Measurements from ENCODE around the gene CD2AP. TPM values are rescaled to one million over a fixed set of nuclear protein-coding genes. Genes with fewer than 3 reads are reported as not detected.

Gene CD2AP
- total RNA-seq, 1 donor from 2014 or later = 68.8 TPM

- no peak overlapping the region for H2AFZ ChIP-seq (ENCODE audit: low read depth, low read length)
- Mint-ChIP-seq H3K36me3 (ENCODE audit: low read depth, unreplicated experiment) (no peaks in the 10 kb centered on the region), H3K27ac (ENCODE audit: unreplicated experiment) (no peak overlapping the region), H3K9me3 (ENCODE audit: unreplicated experiment) (peaks cover 2% of the 10 kb centered on the region), H3K27me3 (ENCODE audit: low read depth, unreplicated experiment) (no peaks in the 10 kb centered on the region), H3K4me3 (ENCODE audit: unreplicated experiment) (no peak overlapping the region), H3K4me1 (ENCODE audit: low read depth, unreplicated experiment) (no peaks in the 10 kb centered on the region)
- TF ChIP-seq EZH2 (IDR thresholded peaks at IDR 0.05; ENCODE audit: insufficient read depth, low read length) (no peak), CTCF (IDR thresholded peaks at IDR 0.05; ENCODE audit: insufficient read depth, low read depth, low read length) (no peak)
- no peaks in the 10 kb centered on the region for H3K36me3 ChIP-seq (ENCODE audit: insufficient read depth, low read length)
- no peaks in the 10 kb centered on the region for H3K4me1 ChIP-seq (ENCODE audit: insufficient read depth, low read length)
- H3K9me3 ChIP-seq (ENCODE audit: insufficient read depth, low read depth, low read length) = no peaks in the 10 kb centered on the region
- no peak overlapping the region for H3K9ac ChIP-seq (ENCODE audit: low read length)
- no peaks in the 10 kb centered on the region for H4K20me1 ChIP-seq (ENCODE audit: insufficient read depth, low read length)
- no peaks in the 10 kb centered on the region for H3K27me3 ChIP-seq (ENCODE audit: insufficient read depth, low read length)
- FAIRE-seq = no peak
- no peak for DNase-seq (ENCODE audit: low read depth)
- H3K4me2 ChIP-seq (ENCODE audit: low read length) = no peak overlapping the region
- no peak overlapping the region for H3K4me3 ChIP-seq (ENCODE audit: insufficient read depth, low read depth, low read length)
- H3K27ac ChIP-seq (ENCODE audit: low read depth, low read length) = no peak overlapping the region
- peaks cover 11% of the 10 kb centered on the region for H3K79me2 ChIP-seq (ENCODE audit: insufficient read depth, low read length)
These were observed 3.7 kb upstream of the CD2AP start for GRCh38 chr6:47473791-47474346.

GRCh38 chr6:47475319-47475816, 2.2 kb upstream of the CD2AP start:
- Mint-ChIP-seq H3K27me3 (ENCODE audit: low read depth, unreplicated experiment) (no peaks in the 10 kb centered on the region), H3K27ac (ENCODE audit: unreplicated experiment) (no peak overlapping the region), H3K4me1 (ENCODE audit: low read depth, unreplicated experiment) (no peaks in the 10 kb centered on the region), H3K36me3 (ENCODE audit: low read depth, unreplicated experiment) (no peaks in the 10 kb centered on the region), H3K9me3 (ENCODE audit: unreplicated experiment) (peaks cover 2% of the 10 kb centered on the region), H3K4me3 (ENCODE audit: unreplicated experiment) (no peak overlapping the region)
- no peaks in the 10 kb centered on the region for H3K9me3 ChIP-seq (ENCODE audit: insufficient read depth, low read depth, low read length)
- H3K4me2 ChIP-seq (ENCODE audit: low read length) = no peak overlapping the region
- H3K36me3 ChIP-seq (ENCODE audit: insufficient read depth, low read length) = no peaks in the 10 kb centered on the region
- no peaks in the 10 kb centered on the region for H3K4me1 ChIP-seq (ENCODE audit: insufficient read depth, low read length)
- H3K27me3 ChIP-seq (ENCODE audit: insufficient read depth, low read length) = no peaks in the 10 kb centered on the region
- H3K27ac ChIP-seq (ENCODE audit: low read depth, low read length) = no peak overlapping the region
- H4K20me1 ChIP-seq (ENCODE audit: insufficient read depth, low read length) = peaks cover 2% of the 10 kb centered on the region
- H3K79me2 ChIP-seq (ENCODE audit: insufficient read depth, low read length) = peaks cover 26% of the 10 kb centered on the region
- no peak overlapping the region for H3K4me3 ChIP-seq (ENCODE audit: insufficient read depth, low read depth, low read length)
- TF ChIP-seq CTCF (IDR thresholded peaks at IDR 0.05; ENCODE audit: insufficient read depth, low read depth, low read length) = no peak
- no peak for TF ChIP-seq EZH2 (IDR thresholded peaks at IDR 0.05; ENCODE audit: insufficient read depth, low read length)
- H2AFZ ChIP-seq (ENCODE audit: low read depth, low read length) = no peak overlapping the region
- DNase-seq (ENCODE audit: low read depth) (no peak), FAIRE-seq (no peak)
- H3K9ac ChIP-seq (ENCODE audit: low read length) = no peak overlapping the region

DNA sequence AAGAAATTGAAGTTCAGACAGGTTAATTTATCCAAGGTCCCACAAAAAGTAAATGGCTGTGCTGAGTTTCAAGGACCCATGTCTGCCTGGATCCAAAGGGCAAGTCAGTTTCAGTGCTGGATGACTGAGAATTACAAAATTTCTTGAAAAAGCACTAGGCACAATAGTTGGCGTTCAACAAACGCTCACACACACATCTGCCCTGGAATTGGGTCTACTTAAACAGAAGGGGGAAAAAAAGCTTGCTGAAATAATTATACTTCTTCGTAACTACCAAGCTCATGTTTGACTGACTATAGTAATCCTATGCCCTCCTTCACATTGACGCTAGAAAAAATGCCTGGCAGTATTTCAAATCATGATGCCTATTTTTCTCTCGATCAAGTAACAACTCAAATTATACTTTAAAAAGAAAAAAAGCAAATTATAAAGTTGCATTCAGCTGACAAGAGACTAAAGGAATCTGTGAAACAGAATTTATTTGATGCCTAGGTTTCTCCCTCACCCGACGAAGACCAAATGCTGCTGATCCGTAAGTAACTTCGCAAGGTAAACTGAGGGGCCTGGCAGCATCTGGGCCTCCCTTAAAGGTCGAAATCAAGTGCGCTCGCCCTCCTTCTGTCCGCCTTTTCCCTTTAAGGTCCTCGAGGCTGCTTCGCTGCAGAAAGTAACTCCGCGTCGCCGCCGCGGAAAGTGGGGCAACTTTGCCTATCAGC, 650 bp upstream of the CD2AP start:
- H3K27me3 ChIP-seq (ENCODE audit: insufficient read depth, low read length) = no peaks in the 10 kb centered on the region
- H3K9ac ChIP-seq (ENCODE audit: low read length) = peak overlapping the region; percentile 95
- H3K9me3 ChIP-seq (ENCODE audit: insufficient read depth, low read depth, low read length) = no peaks in the 10 kb centered on the region
- FAIRE-seq (peak; percentile 55), DNase-seq (ENCODE audit: low read depth) (no peak)
- H3K4me1 ChIP-seq (ENCODE audit: insufficient read depth, low read length) = no peaks in the 10 kb centered on the region
- peaks cover 7% of the 10 kb centered on the region for H3K4me1 Mint-ChIP-seq (ENCODE audit: low read depth, unreplicated experiment)
- peak overlapping the region; percentile 93 for H3K27ac ChIP-seq (ENCODE audit: low read depth, low read length)
- H3K36me3 Mint-ChIP-seq (ENCODE audit: low read depth, unreplicated experiment) = no peaks in the 10 kb centered on the region
- H2AFZ ChIP-seq (ENCODE audit: low read depth, low read length) = peak overlapping the region; percentile 91
- H3K79me2 ChIP-seq (ENCODE audit: insufficient read depth, low read length) = peaks cover 41% of the 10 kb centered on the region
- H3K36me3 ChIP-seq (ENCODE audit: insufficient read depth, low read length) = no peaks in the 10 kb centered on the region
- no peaks in the 10 kb centered on the region for H3K27me3 Mint-ChIP-seq (ENCODE audit: low read depth, unreplicated experiment)
- TF ChIP-seq CTCF (IDR thresholded peaks at IDR 0.05; ENCODE audit: insufficient read depth, low read depth, low read length) (no peak), EZH2 (IDR thresholded peaks at IDR 0.05; ENCODE audit: insufficient read depth, low read length) (no peak)
- peak overlapping the region; percentile 89 for H3K4me2 ChIP-seq (ENCODE audit: low read length)
- peak overlapping the region; percentile 90 for H3K4me3 ChIP-seq (ENCODE audit: insufficient read depth, low read depth, low read length)
- peak overlapping the region; percentile 95 for H3K4me3 Mint-ChIP-seq (ENCODE audit: unreplicated experiment)
- no peaks in the 10 kb centered on the region for H3K9me3 Mint-ChIP-seq (ENCODE audit: unreplicated experiment)
- peak overlapping the region; percentile 92 for H3K27ac Mint-ChIP-seq (ENCODE audit: unreplicated experiment)
- H4K20me1 ChIP-seq (ENCODE audit: insufficient read depth, low read length) = peaks cover 13% of the 10 kb centered on the region
